IMR-90 (cell line): ENCODE data around the gene LRRC10.

Experiments used
- BHLHE40 ChIP-seq: fragments of 150-350 bp; IDR thresholded peaks from 2 replicates; pipeline ENCODE4 v1.6.1; 2016; ENCODE audit warnings: mild to moderate bottlenecking, low read depth, low read length
- MAFK ChIP-seq: IDR thresholded peaks from 2 replicates; pipeline ENCODE4 v1.6.1; 2012; ENCODE audit warnings: low read depth, low read length, improper control_type of control experiment
- POLR2A ChIP-seq: IDR thresholded peaks from 2 replicates; pipeline ENCODE4 v1.6.1; 2012; ENCODE audit warnings: mild to moderate bottlenecking, low read depth, low read length
- TF ChIP-seq, protein P1 (sequence below): conservative IDR thresholded peaks from 2 replicates; pipeline ENCODE4 v1.5.1; 2012; ENCODE audit warnings: mild to moderate bottlenecking, low read depth, low read length, improper control_type of control experiment
- TF ChIP-seq, protein P2 (sequence below): fragments of 150-350 bp; IDR thresholded peaks from 2 replicates; pipeline ENCODE4 v1.6.1; 2017; ENCODE audit warnings: mild to moderate bottlenecking, antibody characterized with exemption, low read length, low read depth

DNA sequence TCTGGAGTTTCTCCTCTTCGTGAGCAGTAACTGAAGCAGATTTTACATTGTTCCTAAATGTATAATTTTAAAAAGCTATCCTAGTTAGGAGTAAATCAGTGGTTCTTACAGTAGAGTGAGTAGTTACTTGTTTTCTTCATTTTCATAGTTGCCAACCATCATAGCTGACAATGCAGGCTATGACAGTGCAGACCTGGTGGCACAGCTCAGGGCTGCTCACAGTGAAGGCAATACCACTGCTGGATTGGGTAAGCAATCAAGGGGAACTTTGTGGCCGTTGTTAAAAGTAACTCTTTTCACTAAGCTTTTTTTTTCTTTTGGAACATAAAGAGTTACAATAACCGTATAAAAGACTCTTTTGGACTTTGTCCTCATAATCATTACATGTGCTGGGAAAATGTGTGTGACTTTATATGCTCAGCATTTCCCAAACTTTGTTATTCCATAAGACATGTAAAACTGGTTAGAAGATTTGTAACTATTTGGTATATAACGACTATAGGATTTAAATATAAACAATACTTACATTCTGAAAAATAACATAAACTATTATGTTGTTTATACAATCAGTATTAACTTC lies 12.4 kb downstream of the LRRC10 start:
- TF ChIP-seq, protein P1, sequence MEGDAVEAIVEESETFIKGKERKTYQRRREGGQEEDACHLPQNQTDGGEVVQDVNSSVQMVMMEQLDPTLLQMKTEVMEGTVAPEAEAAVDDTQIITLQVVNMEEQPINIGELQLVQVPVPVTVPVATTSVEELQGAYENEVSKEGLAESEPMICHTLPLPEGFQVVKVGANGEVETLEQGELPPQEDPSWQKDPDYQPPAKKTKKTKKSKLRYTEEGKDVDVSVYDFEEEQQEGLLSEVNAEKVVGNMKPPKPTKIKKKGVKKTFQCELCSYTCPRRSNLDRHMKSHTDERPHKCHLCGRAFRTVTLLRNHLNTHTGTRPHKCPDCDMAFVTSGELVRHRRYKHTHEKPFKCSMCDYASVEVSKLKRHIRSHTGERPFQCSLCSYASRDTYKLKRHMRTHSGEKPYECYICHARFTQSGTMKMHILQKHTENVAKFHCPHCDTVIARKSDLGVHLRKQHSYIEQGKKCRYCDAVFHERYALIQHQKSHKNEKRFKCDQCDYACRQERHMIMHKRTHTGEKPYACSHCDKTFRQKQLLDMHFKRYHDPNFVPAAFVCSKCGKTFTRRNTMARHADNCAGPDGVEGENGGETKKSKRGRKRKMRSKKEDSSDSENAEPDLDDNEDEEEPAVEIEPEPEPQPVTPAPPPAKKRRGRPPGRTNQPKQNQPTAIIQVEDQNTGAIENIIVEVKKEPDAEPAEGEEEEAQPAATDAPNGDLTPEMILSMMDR, result no peak
- TF ChIP-seq MAFK (no peak), BHLHE40 (no peak), POLR2A (no peak)
- TF ChIP-seq, protein P2, sequence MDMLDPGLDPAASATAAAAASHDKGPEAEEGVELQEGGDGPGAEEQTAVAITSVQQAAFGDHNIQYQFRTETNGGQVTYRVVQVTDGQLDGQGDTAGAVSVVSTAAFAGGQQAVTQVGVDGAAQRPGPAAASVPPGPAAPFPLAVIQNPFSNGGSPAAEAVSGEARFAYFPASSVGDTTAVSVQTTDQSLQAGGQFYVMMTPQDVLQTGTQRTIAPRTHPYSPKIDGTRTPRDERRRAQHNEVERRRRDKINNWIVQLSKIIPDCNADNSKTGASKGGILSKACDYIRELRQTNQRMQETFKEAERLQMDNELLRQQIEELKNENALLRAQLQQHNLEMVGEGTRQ, result no peak
